ENCODE data around the gene TLR8.
"Not testable (repeated sequence)": the region's sequence is repeated elsewhere in the genome, so short reads cannot be mapped to it uniquely, and the experiment has no call there.

Gene TLR8

GRCh38 chrX:12956704-12957534, 50.5 kb downstream of the TLR8 start:
- no peaks in the 10 kb centered on the region for H3K27me3 ChIP-seq (replicated peaks; ENCODE audit: control insufficient read depth, insufficient read depth, low read length)
- H3K36me3 ChIP-seq (ENCODE audit: control insufficient read depth, insufficient read depth, low read length): no peaks in the 10 kb centered on the region
- TF ChIP-seq, protein P1, sequence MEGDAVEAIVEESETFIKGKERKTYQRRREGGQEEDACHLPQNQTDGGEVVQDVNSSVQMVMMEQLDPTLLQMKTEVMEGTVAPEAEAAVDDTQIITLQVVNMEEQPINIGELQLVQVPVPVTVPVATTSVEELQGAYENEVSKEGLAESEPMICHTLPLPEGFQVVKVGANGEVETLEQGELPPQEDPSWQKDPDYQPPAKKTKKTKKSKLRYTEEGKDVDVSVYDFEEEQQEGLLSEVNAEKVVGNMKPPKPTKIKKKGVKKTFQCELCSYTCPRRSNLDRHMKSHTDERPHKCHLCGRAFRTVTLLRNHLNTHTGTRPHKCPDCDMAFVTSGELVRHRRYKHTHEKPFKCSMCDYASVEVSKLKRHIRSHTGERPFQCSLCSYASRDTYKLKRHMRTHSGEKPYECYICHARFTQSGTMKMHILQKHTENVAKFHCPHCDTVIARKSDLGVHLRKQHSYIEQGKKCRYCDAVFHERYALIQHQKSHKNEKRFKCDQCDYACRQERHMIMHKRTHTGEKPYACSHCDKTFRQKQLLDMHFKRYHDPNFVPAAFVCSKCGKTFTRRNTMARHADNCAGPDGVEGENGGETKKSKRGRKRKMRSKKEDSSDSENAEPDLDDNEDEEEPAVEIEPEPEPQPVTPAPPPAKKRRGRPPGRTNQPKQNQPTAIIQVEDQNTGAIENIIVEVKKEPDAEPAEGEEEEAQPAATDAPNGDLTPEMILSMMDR (IDR thresholded peaks at IDR 0.05; ENCODE audit: insufficient read depth, low read length, poor library complexity, severe bottlenecking): no peak
- DNase-seq (ENCODE audit: extremely low read depth, insufficient read length): peak; percentile 79
- H3K4me3 ChIP-seq (replicated peaks; ENCODE audit: low read depth, low read length): peak overlapping the region; percentile 21

GRCh38 chrX:12958059-12958458, 51.6 kb downstream of the TLR8 start:
- peak overlapping the region; percentile 2; the same call in 1 of the 2 replicates for H3K4me3 ChIP-seq (replicated peaks; ENCODE audit: low read depth, low read length)

DNA sequence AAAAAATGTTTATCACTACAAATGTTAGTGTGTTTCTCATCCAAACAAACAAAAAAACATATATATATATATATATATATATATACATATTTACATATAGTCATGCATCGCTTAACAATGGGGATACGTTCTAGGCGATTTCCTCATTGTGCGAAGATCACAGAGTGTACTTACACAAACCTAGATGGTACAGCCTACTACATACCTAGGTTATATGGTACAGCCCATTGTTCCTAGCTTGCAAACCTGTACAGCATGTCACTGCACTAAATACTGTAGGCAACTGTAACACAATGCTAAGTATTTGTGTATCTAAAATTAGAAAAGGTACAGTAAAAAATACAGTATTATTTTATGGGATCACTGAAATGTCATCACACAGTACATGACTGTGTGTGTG, 52.0 kb downstream of the TLR8 start:
- Histone ChIP-seq H3K36me3 (ENCODE audit: control insufficient read depth, insufficient read depth, low read length) (no peaks in the 10 kb centered on the region), H3K4me3 (replicated peaks; ENCODE audit: low read depth, low read length) (no peak overlapping the region), H3K27me3 (replicated peaks; ENCODE audit: control insufficient read depth, insufficient read depth, low read length) (no peaks in the 10 kb centered on the region)
- DNase-seq (ENCODE audit: extremely low read depth, insufficient read length): no peak
- TF ChIP-seq, protein P1 (IDR thresholded peaks at IDR 0.05; ENCODE audit: insufficient read depth, low read length, poor library complexity, severe bottlenecking): no peak

More at GRCh38 chrX:12958059-12958458, 51.6 kb downstream of the TLR8 start:
- no peaks in the 10 kb centered on the region for H3K27me3 ChIP-seq (replicated peaks; ENCODE audit: control insufficient read depth, insufficient read depth, low read length)
- no peaks in the 10 kb centered on the region for H3K36me3 ChIP-seq (ENCODE audit: control insufficient read depth, insufficient read depth, low read length)
- no peak for DNase-seq (ENCODE audit: extremely low read depth, insufficient read length)
- TF ChIP-seq, protein P1 (IDR thresholded peaks at IDR 0.05; ENCODE audit: insufficient read depth, low read length, poor library complexity, severe bottlenecking): no peak

DNA sequence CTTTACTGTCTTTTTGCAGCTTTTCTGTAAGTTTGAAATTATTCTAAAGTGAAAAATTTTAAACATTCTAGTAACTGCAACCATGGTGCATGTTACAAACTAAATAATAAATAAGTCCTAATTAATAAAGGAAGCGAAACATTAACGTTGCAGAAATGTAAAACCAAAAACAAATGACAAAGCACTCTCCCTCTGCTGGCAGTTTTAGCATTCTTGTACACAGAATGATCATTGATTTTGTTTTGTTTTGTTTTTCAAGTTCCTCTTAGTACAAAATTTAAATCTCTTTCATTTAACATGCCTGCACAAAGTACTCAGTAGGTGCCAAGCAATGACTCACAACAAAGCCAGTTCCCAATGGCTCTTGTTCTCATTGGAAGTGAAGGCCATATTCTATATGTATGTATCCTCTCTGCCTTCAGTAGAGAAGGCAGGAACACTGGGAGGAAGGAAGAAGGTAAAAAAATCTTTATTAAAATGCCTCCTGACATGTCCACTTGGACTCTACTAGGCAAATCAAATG, 54.8 kb downstream of the TLR8 start:
- DNase-seq (ENCODE audit: extremely low read depth, insufficient read length): no peak
- Histone ChIP-seq H3K4me3 (replicated peaks; ENCODE audit: low read depth, low read length) (no peak overlapping the region), H3K27me3 (replicated peaks; ENCODE audit: control insufficient read depth, insufficient read depth, low read length) (no peaks in the 10 kb centered on the region), H3K36me3 (ENCODE audit: control insufficient read depth, insufficient read depth, low read length) (no peaks in the 10 kb centered on the region)
- TF ChIP-seq, protein P1 (IDR thresholded peaks at IDR 0.05; ENCODE audit: insufficient read depth, low read length, poor library complexity, severe bottlenecking): peak; percentile 9

DNA sequence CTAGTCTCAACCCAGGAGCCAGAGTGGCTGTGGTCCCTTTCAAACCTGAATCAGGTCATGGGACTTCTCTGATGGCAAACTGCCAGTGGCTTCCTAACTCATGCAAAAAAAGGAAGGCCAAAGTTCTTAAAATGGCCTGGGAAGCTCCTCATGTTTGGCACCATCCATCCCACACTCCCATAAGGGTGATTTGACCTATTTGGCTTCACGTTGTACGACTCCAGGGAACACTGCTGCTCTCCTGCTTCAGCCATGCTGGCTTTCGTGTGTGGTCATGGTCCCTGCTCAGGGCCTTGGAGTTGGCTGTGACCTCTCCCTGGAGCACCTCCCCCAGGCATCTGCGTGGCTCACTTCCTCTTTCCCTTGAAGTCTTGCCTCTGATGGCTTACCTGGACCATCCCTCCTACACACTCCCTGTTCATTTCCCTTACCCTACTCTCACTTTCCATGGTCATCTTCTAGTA, 55.7 kb downstream of the TLR8 start:
- TF ChIP-seq, protein P1 (IDR thresholded peaks at IDR 0.05; ENCODE audit: insufficient read depth, low read length, poor library complexity, severe bottlenecking): no peak
- DNase-seq (ENCODE audit: extremely low read depth, insufficient read length): no peak
- Histone ChIP-seq H3K27me3 (replicated peaks; ENCODE audit: control insufficient read depth, insufficient read depth, low read length) (no peaks in the 10 kb centered on the region), H3K36me3 (ENCODE audit: control insufficient read depth, insufficient read depth, low read length) (no peaks in the 10 kb centered on the region), H3K4me3 (replicated peaks; ENCODE audit: low read depth, low read length) (no peak overlapping the region)

GRCh38 chrX:12963210-12963850, 56.9 kb downstream of the TLR8 start:
- not testable (repeated sequence) for DNase-seq (ENCODE audit: extremely low read depth, insufficient read length); H3K27me3 ChIP-seq (replicated peaks; ENCODE audit: control insufficient read depth, insufficient read depth, low read length); H3K4me3 ChIP-seq (replicated peaks; ENCODE audit: low read depth, low read length); H3K36me3 ChIP-seq (ENCODE audit: control insufficient read depth, insufficient read depth, low read length)
